Placental epithelial cell (primary cell): ENCODE measurements around the gene TBC1D16. TPM values are rescaled to one million over a fixed set of nuclear protein-coding genes. Genes with fewer than 3 reads are reported as not detected.

Experiments
- total RNA-seq: library from RNA; depleted of rRNA; stranded (reverse); fragments of >200 nt; gene quantifications from 2 replicates; pipeline ENCODE4 v1.2.3, GENCODE V29; 2012

The TBC1D16 gene
- total RNA-seq, result 20.9 and 21.6 TPM in 2 replicates

GRCh38 chr17:80035687-80035936 is at the start of gene TBC1D16:
Gene TBC1D16, minus strand, starts transcription at chr17:80035872. Its CDS starts 22,325 bp downstream, at chr17:80013547.

GRCh38 chr17:80035937-80036714 is 454 bp upstream of the TBC1D16 start, which contains the start of gene CCDC40:
Gene CCDC40, plus strand, starts transcription at chr17:80036642. Its CDS starts 21 bp downstream, at chr17:80036663.

Other genes with a start within 250 kb of the TBC1D16 start
- 2.7 and 5.7 TPM in 2 replicates for gene CBX8, start 238.8 kb downstream of the TBC1D16 start, total RNA-seq
- 15.3 and 15.4 TPM in 2 replicates for gene CBX4, start 196.4 kb downstream of the TBC1D16 start, total RNA-seq
- gene CCDC40, start 770 bp upstream of the TBC1D16 start, total RNA-seq, result 4.6 and 5.5 TPM in 2 replicates
- 56.4 and 76.2 TPM in 2 replicates for gene GAA, start 65.7 kb upstream of the TBC1D16 start, total RNA-seq
- 82.1 and 97.2 TPM in 2 replicates for gene EIF4A3, start 111.3 kb upstream of the TBC1D16 start, total RNA-seq
- gene CARD14, start 134.2 kb upstream of the TBC1D16 start, total RNA-seq, result 5.7 and 19.6 TPM in 2 replicates
- 15.9 and 23.9 TPM in 2 replicates for gene SGSH, start 184.5 kb upstream of the TBC1D16 start, total RNA-seq
- gene SLC26A11, start 184.6 kb upstream of the TBC1D16 start, total RNA-seq, result 10.7 and 18.5 TPM in 2 replicates
- gene RNF213, start 225.0 kb upstream of the TBC1D16 start, total RNA-seq, result 69.5 and 79.7 TPM in 2 replicates